ENCODE measurements around the gene TRABD2B. TPM values are rescaled to one million over a fixed set of nuclear protein-coding genes. Genes with fewer than 3 reads are reported as not detected.

TRABD2B gene
- polyA plus RNA-seq, 1 of the 3 experiments (the other 2 are of a cell fraction) = 0.03 TPM

- TF ChIP-seq, protein P1, sequence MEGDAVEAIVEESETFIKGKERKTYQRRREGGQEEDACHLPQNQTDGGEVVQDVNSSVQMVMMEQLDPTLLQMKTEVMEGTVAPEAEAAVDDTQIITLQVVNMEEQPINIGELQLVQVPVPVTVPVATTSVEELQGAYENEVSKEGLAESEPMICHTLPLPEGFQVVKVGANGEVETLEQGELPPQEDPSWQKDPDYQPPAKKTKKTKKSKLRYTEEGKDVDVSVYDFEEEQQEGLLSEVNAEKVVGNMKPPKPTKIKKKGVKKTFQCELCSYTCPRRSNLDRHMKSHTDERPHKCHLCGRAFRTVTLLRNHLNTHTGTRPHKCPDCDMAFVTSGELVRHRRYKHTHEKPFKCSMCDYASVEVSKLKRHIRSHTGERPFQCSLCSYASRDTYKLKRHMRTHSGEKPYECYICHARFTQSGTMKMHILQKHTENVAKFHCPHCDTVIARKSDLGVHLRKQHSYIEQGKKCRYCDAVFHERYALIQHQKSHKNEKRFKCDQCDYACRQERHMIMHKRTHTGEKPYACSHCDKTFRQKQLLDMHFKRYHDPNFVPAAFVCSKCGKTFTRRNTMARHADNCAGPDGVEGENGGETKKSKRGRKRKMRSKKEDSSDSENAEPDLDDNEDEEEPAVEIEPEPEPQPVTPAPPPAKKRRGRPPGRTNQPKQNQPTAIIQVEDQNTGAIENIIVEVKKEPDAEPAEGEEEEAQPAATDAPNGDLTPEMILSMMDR (IDR thresholded peaks at IDR 0.05) = no peak
- no peak for TF ChIP-seq GATA2 (CRISPR knock-in tag; IDR thresholded peaks at IDR 0.05)
- no peak for TF ChIP-seq GABPA (IDR thresholded peaks at IDR 0.05; ENCODE audit: low read depth)
- no peak for TF ChIP-seq TCF12 (IDR thresholded peaks at IDR 0.05)
- TF ChIP-seq RCOR1 (IDR thresholded peaks at IDR 0.05; ENCODE audit: low read length) = no peak
- TF ChIP-seq, protein P2, sequence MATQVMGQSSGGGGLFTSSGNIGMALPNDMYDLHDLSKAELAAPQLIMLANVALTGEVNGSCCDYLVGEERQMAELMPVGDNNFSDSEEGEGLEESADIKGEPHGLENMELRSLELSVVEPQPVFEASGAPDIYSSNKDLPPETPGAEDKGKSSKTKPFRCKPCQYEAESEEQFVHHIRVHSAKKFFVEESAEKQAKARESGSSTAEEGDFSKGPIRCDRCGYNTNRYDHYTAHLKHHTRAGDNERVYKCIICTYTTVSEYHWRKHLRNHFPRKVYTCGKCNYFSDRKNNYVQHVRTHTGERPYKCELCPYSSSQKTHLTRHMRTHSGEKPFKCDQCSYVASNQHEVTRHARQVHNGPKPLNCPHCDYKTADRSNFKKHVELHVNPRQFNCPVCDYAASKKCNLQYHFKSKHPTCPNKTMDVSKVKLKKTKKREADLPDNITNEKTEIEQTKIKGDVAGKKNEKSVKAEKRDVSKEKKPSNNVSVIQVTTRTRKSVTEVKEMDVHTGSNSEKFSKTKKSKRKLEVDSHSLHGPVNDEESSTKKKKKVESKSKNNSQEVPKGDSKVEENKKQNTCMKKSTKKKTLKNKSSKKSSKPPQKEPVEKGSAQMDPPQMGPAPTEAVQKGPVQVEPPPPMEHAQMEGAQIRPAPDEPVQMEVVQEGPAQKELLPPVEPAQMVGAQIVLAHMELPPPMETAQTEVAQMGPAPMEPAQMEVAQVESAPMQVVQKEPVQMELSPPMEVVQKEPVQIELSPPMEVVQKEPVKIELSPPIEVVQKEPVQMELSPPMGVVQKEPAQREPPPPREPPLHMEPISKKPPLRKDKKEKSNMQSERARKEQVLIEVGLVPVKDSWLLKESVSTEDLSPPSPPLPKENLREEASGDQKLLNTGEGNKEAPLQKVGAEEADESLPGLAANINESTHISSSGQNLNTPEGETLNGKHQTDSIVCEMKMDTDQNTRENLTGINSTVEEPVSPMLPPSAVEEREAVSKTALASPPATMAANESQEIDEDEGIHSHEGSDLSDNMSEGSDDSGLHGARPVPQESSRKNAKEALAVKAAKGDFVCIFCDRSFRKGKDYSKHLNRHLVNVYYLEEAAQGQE (IDR thresholded peaks at IDR 0.05; ENCODE audit: low read depth, low read length) = no peak
Observed at GRCh38 chr1:47844558-47844955, 152.6 kb downstream of the TRABD2B start (continued).

- WGBS (ENCODE audit: low lambda C conversion rate) = 59% methylated on average over 10 of the region's 10 CpGs
- POLR2A ChIA-PET = no interaction called here
- TF ChIP-seq, protein P3, sequence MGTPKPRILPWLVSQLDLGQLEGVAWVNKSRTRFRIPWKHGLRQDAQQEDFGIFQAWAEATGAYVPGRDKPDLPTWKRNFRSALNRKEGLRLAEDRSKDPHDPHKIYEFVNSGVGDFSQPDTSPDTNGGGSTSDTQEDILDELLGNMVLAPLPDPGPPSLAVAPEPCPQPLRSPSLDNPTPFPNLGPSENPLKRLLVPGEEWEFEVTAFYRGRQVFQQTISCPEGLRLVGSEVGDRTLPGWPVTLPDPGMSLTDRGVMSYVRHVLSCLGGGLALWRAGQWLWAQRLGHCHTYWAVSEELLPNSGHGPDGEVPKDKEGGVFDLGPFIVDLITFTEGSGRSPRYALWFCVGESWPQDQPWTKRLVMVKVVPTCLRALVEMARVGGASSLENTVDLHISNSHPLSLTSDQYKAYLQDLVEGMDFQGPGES (IDR thresholded peaks at IDR 0.05; ENCODE audit: low read depth, low read length) = no peak
- TF ChIP-seq TEAD4 (IDR thresholded peaks at IDR 0.05; ENCODE audit: borderline replicate concordance, insufficient read depth) (no peak), RXRA (IDR thresholded peaks at IDR 0.05; ENCODE audit: borderline replicate concordance, low read depth) (no peak), POLR2AphosphoS5 (IDR thresholded peaks at IDR 0.05; ENCODE audit: low read depth, low read length) (no peak), MEF2A (IDR thresholded peaks at IDR 0.05; ENCODE audit: borderline replicate concordance, low read depth) (no peak), MAX (IDR thresholded peaks at IDR 0.05; ENCODE audit: low read depth) (no peak)
- TF ChIP-seq, protein P1 (IDR thresholded peaks at IDR 0.05) = no peak
- TF ChIP-seq, protein P2 (IDR thresholded peaks at IDR 0.05; ENCODE audit: low read depth, low read length) = no peak
- TF ChIP-seq, protein P4, sequence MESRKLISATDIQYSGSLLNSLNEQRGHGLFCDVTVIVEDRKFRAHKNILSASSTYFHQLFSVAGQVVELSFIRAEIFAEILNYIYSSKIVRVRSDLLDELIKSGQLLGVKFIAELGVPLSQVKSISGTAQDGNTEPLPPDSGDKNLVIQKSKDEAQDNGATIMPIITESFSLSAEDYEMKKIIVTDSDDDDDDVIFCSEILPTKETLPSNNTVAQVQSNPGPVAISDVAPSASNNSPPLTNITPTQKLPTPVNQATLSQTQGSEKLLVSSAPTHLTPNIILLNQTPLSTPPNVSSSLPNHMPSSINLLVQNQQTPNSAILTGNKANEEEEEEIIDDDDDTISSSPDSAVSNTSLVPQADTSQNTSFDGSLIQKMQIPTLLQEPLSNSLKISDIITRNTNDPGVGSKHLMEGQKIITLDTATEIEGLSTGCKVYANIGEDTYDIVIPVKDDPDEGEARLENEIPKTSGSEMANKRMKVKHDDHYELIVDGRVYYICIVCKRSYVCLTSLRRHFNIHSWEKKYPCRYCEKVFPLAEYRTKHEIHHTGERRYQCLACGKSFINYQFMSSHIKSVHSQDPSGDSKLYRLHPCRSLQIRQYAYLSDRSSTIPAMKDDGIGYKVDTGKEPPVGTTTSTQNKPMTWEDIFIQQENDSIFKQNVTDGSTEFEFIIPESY (IDR thresholded peaks at IDR 0.05; ENCODE audit: borderline replicate concordance, low read depth) = no peak
Observed at GRCh38 chr1:47843781-47844557, 153.2 kb downstream of the TRABD2B start.

More at GRCh38 chr1:47843781-47844557, 153.2 kb downstream of the TRABD2B start:
- Histone ChIP-seq H3F3A (replicated peaks; ENCODE audit: insufficient read depth) (no peaks in the 10 kb centered on the region), H3K4me1 (ENCODE audit: control insufficient read depth in 1 of 2, insufficient read depth in 2 of 2, low read depth in 1 of 2, low read length in 1 of 2) (peaks cover 0 to 24% of the 10 kb centered on the region in 2 experiments; a peak in 2 of 4 replicates), H3K36me3 (replicated peaks in 1 of 2; ENCODE audit: control insufficient read depth in 1 of 2, insufficient read depth in 2 of 2, low read length in 1 of 2) (no peaks in the 10 kb centered on the region), H3K9me2 (no peaks in the 10 kb centered on the region), H3K9ac (no peak overlapping the region), H3K4me2 (no peak overlapping the region), H3K27me3 (ENCODE audit: insufficient read depth) (no peaks in the 10 kb centered on the region), H4K20me1 (ENCODE audit: insufficient read depth) (no peaks in the 10 kb centered on the region), H3K4me3 (ENCODE audit: low read depth in 2 of 2, low read length in 1 of 2) (no peak overlapping the region), H3K79me2 (ENCODE audit: insufficient read depth) (no peaks in the 10 kb centered on the region), H3K27ac (ENCODE audit: low read depth in 2 of 2, low read length in 1 of 2) (no peak overlapping the region), H3K9me3 (no peaks in the 10 kb centered on the region), H2AFZ (ENCODE audit: low read depth) (no peak overlapping the region)
- DNase-seq = no peak
- CTCF ChIA-PET = interaction anchor here (0.6 to 1.7 kb wide), 5 partner anchors 12 to 715 kb away, joined by 3 to 6 read pairs (median 3); partner anchors contain the start of gene TRABD2B

Measured in SK-N-SH (cell line).